Trophoblast cell (in vitro differentiated cells and primary cell): ENCODE data around the gene CUBN.

Experiments used
- DNase-seq, 2 donors: peaks; one replicate each; pipeline ENCODE4 v3.0.0-alpha.2; 2016
- H2AFZ ChIP-seq: 2 replicates; pipeline ENCODE4 v1.6.1; 2013; ENCODE audit warnings: low read length, moderate library complexity, mild to moderate bottlenecking; ENCODE audit not compliant: insufficient read depth, poor library complexity
- H2AK5ac ChIP-seq: 2 replicates; pipeline ENCODE4 v1.6.1; 2013; ENCODE audit warnings: mild to moderate bottlenecking, low read length
- H2BK120ac ChIP-seq: 2 replicates; pipeline ENCODE4 v1.6.1; 2013; ENCODE audit warnings: low read length, mild to moderate bottlenecking, moderate library complexity; ENCODE audit not compliant: insufficient read depth, poor library complexity
- H2BK12ac ChIP-seq: 2 replicates; pipeline ENCODE4 v1.6.1; 2013; ENCODE audit warnings: mild to moderate bottlenecking, low read length, moderate library complexity
- H2BK5ac ChIP-seq: 2 replicates; pipeline ENCODE4 v1.6.1; 2013; ENCODE audit warnings: low read length, low read depth, moderate library complexity, mild to moderate bottlenecking; ENCODE audit not compliant: poor library complexity
- H3K14ac ChIP-seq: 2 replicates; pipeline ENCODE4 v1.6.1; 2013; ENCODE audit warnings: mild to moderate bottlenecking, low read length
- H3K18ac ChIP-seq: 2 replicates; pipeline ENCODE4 v1.6.1; 2013; ENCODE audit warnings: mild to moderate bottlenecking, low read length
- H3K23ac ChIP-seq: 2 replicates; pipeline ENCODE4 v1.6.1; 2013; ENCODE audit warnings: low read length
- H3K27ac ChIP-seq: 2 replicates; pipeline ENCODE4 v1.5.1; 2013; ENCODE audit warnings: low read depth, mild to moderate bottlenecking, inconsistent platforms, low read length, moderate library complexity
- H3K27me3 ChIP-seq: 2 replicates; pipeline ENCODE4 v1.6.1; 2013; ENCODE audit warnings: inconsistent platforms, mild to moderate bottlenecking, low read length, moderate library complexity; ENCODE audit not compliant: insufficient read depth
- H3K36me3 ChIP-seq, 2 experiments: 1 replicate in 1 of 2; 2 replicates in 1 of 2; pipeline ENCODE4 v1.6.1; 2013; ENCODE audit warnings: low read length in 2 of 2, mild to moderate bottlenecking in 2 of 2, moderate library complexity in 1 of 2; ENCODE audit not compliant: insufficient read depth in 2 of 2, control insufficient read depth in 1 of 2
- H3K4ac ChIP-seq: 2 replicates; pipeline ENCODE4 v1.6.1; 2013; ENCODE audit warnings: low read depth, mild to moderate bottlenecking, low read length, moderate library complexity
- H3K4me1 ChIP-seq, 2 experiments: 1 replicate in 1 of 2; 2 replicates in 1 of 2; pipeline ENCODE4 v1.6.1; 2013; ENCODE audit warnings: low read length in 2 of 2, mild to moderate bottlenecking in 2 of 2, moderate library complexity in 1 of 2; ENCODE audit not compliant: insufficient read depth in 2 of 2, control insufficient read depth in 1 of 2
- H3K4me2 ChIP-seq: 2 replicates; pipeline ENCODE4 v1.6.1; 2013; ENCODE audit warnings: inconsistent platforms, mild to moderate bottlenecking, low read length, moderate library complexity
- H3K4me3 ChIP-seq: 2 replicates; pipeline ENCODE4 v1.5.1; 2013; ENCODE audit warnings: mild to moderate bottlenecking, low read depth, low read length, inconsistent platforms
- H3K79me1 ChIP-seq: one replicate; pipeline ENCODE4 v1.6.1; 2013; ENCODE audit warnings: low read length
- H3K79me2 ChIP-seq: 2 replicates; pipeline ENCODE4 v1.6.1; 2013; ENCODE audit warnings: low read length, mild to moderate bottlenecking; ENCODE audit not compliant: control insufficient read depth, insufficient read depth, poor library complexity
- H3K9ac ChIP-seq: 2 replicates; pipeline ENCODE4 v1.6.1; 2013; ENCODE audit warnings: mild to moderate bottlenecking, low read length
- H3K9me3 ChIP-seq: 2 replicates; pipeline ENCODE4 v1.6.1; 2013; ENCODE audit warnings: low read depth, mild to moderate bottlenecking, control low read depth, inconsistent platforms, low read length; ENCODE audit not compliant: insufficient read depth
- H4K12ac ChIP-seq: 2 replicates; pipeline ENCODE4 v1.6.1; 2013; ENCODE audit warnings: low read depth, mild to moderate bottlenecking, low read length, moderate library complexity
- H4K8ac ChIP-seq: 2 replicates; pipeline ENCODE4 v1.6.1; 2013; ENCODE audit warnings: low read depth, mild to moderate bottlenecking, low read length, moderate library complexity
- H4K91ac ChIP-seq: one replicate; pipeline ENCODE4 v1.6.1; 2013; ENCODE audit warnings: low read depth, mild to moderate bottlenecking, low read length, moderate library complexity
- WGBS: extraction: QIAGEN DNeasy Blood & Tissue Kit; methylation state at CpG from one replicate; pipeline ENCODE4 v1.1.7; 2013; ENCODE audit warnings: missing lambda C conversion rate; ENCODE audit not compliant: insufficient read length, insufficient coverage; ENCODE audit errors: extremely low coverage; 5-methylcytosine and 5-hydroxymethylcytosine counted together

The CUBN gene

DNA sequence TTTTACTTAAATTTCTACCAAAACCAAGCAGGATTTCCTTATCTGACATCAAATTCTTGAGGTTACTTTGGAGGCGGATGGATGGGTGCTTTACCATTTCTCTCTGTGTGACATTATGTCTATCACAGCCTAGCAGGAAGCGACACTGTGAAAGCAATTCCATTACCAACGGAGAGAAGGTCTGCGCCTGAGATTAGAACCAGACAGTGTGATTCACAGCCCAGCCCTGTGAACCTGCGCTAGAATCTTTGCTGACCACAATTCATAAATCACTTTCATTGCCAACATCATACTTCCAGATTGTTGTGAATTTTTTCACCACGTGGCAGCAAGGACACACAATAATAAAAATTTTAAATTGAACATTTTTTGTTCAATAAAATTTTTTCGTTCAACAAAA is 126.5 kb downstream of the CUBN start:
- Histone ChIP-seq H2BK12ac (no peak overlapping the region), H3K79me1 (no peaks in the 10 kb centered on the region), H3K9ac (no peak overlapping the region), H4K91ac (no peak overlapping the region), H3K4me2 (no peak overlapping the region), H3K4me3 (no peak overlapping the region), H3K27ac (no peak overlapping the region), H3K18ac (no peak overlapping the region), H4K8ac (no peak overlapping the region), H2BK5ac (no peak overlapping the region), H2AFZ (no peak overlapping the region), H3K9me3 (peaks cover 1% of the 10 kb centered on the region), H2BK120ac (no peak overlapping the region), H3K27me3 (no peaks in the 10 kb centered on the region), H3K14ac (no peak overlapping the region), H3K23ac (no peak overlapping the region), H3K36me3 (no peaks in the 10 kb centered on the region), H3K4me1 (peaks cover 0 to 8% of the 10 kb centered on the region in 2 experiments), H3K79me2 (no peaks in the 10 kb centered on the region), H2AK5ac (no peak overlapping the region), H4K12ac (no peak overlapping the region), H3K4ac (no peak overlapping the region)
- peak in 1 of 2 donors; percentile 24 for DNase-seq
- WGBS: no CpG with 5 or more reads among the region's 7 CpGs

DNA sequence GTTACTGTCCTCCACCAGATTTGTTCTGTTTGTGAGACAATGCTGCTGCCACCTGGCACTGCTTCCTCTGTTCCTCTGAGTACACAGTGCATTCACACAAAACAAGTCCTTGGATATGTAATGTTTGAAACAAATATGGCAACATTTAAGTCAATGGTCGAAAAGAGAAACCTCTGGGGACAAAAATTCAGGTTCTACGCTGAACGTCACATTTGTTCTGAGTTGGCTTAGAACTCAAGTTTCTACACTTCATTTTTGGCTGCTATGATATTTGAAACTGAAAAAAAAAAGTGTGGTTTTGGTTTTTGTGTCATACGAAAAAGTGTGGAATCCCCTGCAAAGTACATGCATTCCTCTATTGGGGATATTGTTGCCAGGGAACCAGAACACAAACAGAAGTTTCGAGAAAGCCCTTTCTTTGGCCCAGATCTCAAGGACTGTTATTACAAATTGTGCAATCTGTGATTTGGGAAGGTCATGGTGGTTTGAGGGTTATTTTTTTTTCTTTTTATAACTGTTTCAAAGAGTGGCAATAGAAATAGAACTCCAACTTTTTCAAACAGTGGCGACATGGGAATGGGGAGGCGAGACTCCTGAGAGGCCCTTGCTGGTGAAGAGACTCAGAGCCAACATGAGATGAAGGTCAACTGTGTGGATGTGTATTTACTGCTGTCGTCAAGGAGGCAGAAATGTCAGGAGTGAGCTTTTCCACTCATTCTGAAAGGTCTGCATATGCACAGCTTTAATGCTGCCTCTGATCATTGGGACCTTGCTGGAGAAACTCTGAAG is 127.5 kb downstream of the CUBN start:
- no peak overlapping the region for H3K4me3 ChIP-seq
- H2AFZ ChIP-seq: no peak overlapping the region
- peaks cover 1% of the 10 kb centered on the region for H3K9me3 ChIP-seq
- H3K4me1 ChIP-seq: peaks cover 0 to 8% of the 10 kb centered on the region in 2 experiments
- H2AK5ac ChIP-seq: no peak overlapping the region
- H4K12ac ChIP-seq: no peak overlapping the region
- no peak overlapping the region for H3K14ac ChIP-seq
- peak in 1 of 2 donors; percentile 41 for DNase-seq
- no peak overlapping the region for H3K18ac ChIP-seq
- no peak overlapping the region for H4K91ac ChIP-seq
- no peak overlapping the region for H2BK5ac ChIP-seq
- no peak overlapping the region for H3K9ac ChIP-seq
- no peaks in the 10 kb centered on the region for H3K36me3 ChIP-seq
- no peak overlapping the region for H3K4me2 ChIP-seq
- no peak overlapping the region for H4K8ac ChIP-seq
- no peak overlapping the region for H3K27ac ChIP-seq
- H3K27me3 ChIP-seq: no peaks in the 10 kb centered on the region
- no CpG with 5 or more reads among the region's 8 CpGs for WGBS
- no peak overlapping the region for H2BK12ac ChIP-seq
- no peak overlapping the region for H3K4ac ChIP-seq
- no peak overlapping the region for H3K23ac ChIP-seq
- no peaks in the 10 kb centered on the region for H3K79me2 ChIP-seq
- no peak overlapping the region for H2BK120ac ChIP-seq
- H3K79me1 ChIP-seq: no peaks in the 10 kb centered on the region

DNA sequence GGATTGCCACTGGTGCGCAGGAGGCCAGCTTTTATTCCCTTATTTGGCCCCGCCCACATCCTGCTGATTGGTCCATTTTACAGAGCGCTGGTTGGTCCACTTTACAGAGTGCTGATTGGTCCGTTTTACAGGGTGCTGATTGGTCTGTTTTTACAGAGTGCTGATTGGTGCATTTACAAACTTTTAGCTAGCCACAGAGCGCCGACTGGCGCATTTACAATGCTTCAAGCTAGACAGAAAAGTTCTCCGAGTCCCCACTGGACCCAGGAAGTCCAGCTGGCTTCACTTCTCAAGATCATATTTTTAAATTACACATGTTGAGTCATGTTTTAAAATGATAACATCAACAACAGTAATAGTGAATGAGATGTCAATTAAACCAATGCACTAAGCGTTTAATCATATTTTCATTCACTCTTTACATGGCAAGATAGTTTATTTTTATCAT is 128.3 kb downstream of the CUBN start:
- H2AFZ ChIP-seq: no peak overlapping the region
- peaks cover 1% of the 10 kb centered on the region for H3K9me3 ChIP-seq
- no peak overlapping the region for H3K14ac ChIP-seq
- H3K79me1 ChIP-seq: no peaks in the 10 kb centered on the region
- H3K27me3 ChIP-seq: no peaks in the 10 kb centered on the region
- H3K4me2 ChIP-seq: no peak overlapping the region
- peaks cover 0 to 10% of the 10 kb centered on the region in 2 experiments for H3K4me1 ChIP-seq
- WGBS: no CpG with 5 or more reads among the region's 9 CpGs
- no peak overlapping the region for H3K4me3 ChIP-seq
- peak overlapping the region; percentile 63 for H2BK12ac ChIP-seq
- no peak overlapping the region for H3K18ac ChIP-seq
- no peak overlapping the region for H2AK5ac ChIP-seq
- DNase-seq: no peak
- H3K9ac ChIP-seq: no peak overlapping the region
- no peak overlapping the region for H3K27ac ChIP-seq
- no peak overlapping the region for H2BK5ac ChIP-seq
- H3K36me3 ChIP-seq: no peaks in the 10 kb centered on the region
- H3K79me2 ChIP-seq: no peaks in the 10 kb centered on the region
- no peak overlapping the region for H4K8ac ChIP-seq
- H2BK120ac ChIP-seq: no peak overlapping the region
- H3K23ac ChIP-seq: no peak overlapping the region
- no peak overlapping the region for H4K91ac ChIP-seq
- H3K4ac ChIP-seq: no peak overlapping the region
- H4K12ac ChIP-seq: no peak overlapping the region

DNA sequence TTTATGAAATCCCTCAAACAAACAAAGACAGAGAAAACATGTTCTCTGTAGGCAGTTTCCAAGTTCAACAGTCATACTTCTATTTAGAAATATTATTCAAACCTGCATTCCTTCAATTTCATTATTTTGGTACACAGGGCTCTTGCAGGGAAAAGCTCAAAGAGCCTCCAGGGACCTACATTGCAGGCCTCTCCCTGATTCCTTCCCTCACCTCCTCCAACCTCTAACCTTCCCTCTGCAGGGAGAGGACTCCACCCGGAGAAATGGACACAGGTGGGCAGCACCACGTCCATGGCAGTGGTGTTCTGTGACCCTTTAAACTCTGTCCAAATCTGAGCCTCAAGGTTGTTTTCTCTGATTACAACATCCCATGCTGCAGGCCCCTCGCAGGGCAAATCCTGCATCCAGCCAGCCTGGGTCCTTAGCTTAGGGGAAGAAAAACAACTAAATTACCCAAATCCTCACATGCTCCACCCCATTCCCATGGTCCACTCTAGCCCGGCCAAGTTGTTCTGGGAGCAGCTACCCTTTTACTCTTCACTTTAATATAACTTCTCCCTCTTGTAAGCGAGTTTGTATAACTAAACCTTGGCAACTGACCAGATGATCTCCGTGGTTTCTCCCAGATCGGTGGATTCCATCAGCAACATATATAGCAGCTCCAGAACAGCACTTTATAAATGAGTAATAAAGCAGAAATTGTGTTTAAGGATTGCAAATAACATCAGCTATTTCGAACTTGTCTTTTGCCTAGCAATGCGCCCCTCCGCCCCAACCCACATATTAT is 129.8 kb downstream of the CUBN start:
- Histone ChIP-seq H3K9me3 (peaks cover 1% of the 10 kb centered on the region), H3K27me3 (no peaks in the 10 kb centered on the region), H2BK120ac (no peak overlapping the region), H3K9ac (no peak overlapping the region), H2AFZ (no peak overlapping the region), H3K18ac (no peak overlapping the region), H2BK12ac (no peak overlapping the region), H3K23ac (no peak overlapping the region), H3K4me1 (peaks cover 3 to 10% of the 10 kb centered on the region in 2 experiments), H4K8ac (no peak overlapping the region), H2BK5ac (no peak overlapping the region), H3K36me3 (no peaks in the 10 kb centered on the region), H3K14ac (no peak overlapping the region), H3K4me2 (no peak overlapping the region), H4K91ac (no peak overlapping the region), H3K79me1 (no peaks in the 10 kb centered on the region), H3K79me2 (no peaks in the 10 kb centered on the region), H2AK5ac (no peak overlapping the region), H4K12ac (no peak overlapping the region), H3K4me3 (no peak overlapping the region), H3K4ac (no peak overlapping the region), H3K27ac (no peak overlapping the region)
- no peak for DNase-seq
- WGBS: no CpG with 5 or more reads among the region's 10 CpGs
